Osteocyte (in vitro differentiated cells): Measurements from ENCODE around the gene TMCO4. TPM values are rescaled to one million over a fixed set of nuclear protein-coding genes. Genes with fewer than 3 reads are reported as not detected.

Experiments
- DNase-seq: peaks from one replicate; pipeline ENCODE4 v3.0.0; 2021; ENCODE audit warnings: mixed read lengths; ENCODE audit not compliant: unreplicated experiment; ENCODE audit errors: extremely low spot score
- H3K27ac Mint-ChIP-seq: one replicate; pipeline ENCODE4 v1.8.0; 2021; ENCODE audit warnings: mild to moderate bottlenecking, mixed read lengths; ENCODE audit not compliant: unreplicated experiment
- H3K27me3 Mint-ChIP-seq: one replicate; pipeline ENCODE4 v1.8.0; 2021; ENCODE audit warnings: mixed read lengths; ENCODE audit not compliant: unreplicated experiment
- H3K36me3 Mint-ChIP-seq: one replicate; pipeline ENCODE4 v1.8.0; 2021; ENCODE audit warnings: mixed read lengths; ENCODE audit not compliant: unreplicated experiment
- H3K4me1 Mint-ChIP-seq: one replicate; pipeline ENCODE4 v1.8.0; 2021; ENCODE audit warnings: mixed read lengths; ENCODE audit not compliant: unreplicated experiment
- H3K4me3 Mint-ChIP-seq: one replicate; pipeline ENCODE4 v1.8.0; 2021; ENCODE audit warnings: mild to moderate bottlenecking, moderate library complexity, mixed read lengths; ENCODE audit not compliant: unreplicated experiment
- H3K9me3 Mint-ChIP-seq: one replicate; pipeline ENCODE4 v1.8.0; 2021; ENCODE audit warnings: mixed read lengths; ENCODE audit not compliant: unreplicated experiment
- CTCF ChIP-seq: fragments of 200-600 bp; sonication (generic); IDR thresholded peaks from 2 replicates; pipeline ENCODE4 v1.5.0; 2021; ENCODE audit warnings: antibody characterized with exemption, mild to moderate bottlenecking, moderate library complexity
- total RNA-seq: library from RNA; stranded (reverse); gene quantifications from 2 replicates; pipeline ENCODE4 v1.2.1, GENCODE V29; 2021

TMCO4 gene
- total RNA-seq, 1 donor from 2014 or later, result 12.1 TPM

DNA sequence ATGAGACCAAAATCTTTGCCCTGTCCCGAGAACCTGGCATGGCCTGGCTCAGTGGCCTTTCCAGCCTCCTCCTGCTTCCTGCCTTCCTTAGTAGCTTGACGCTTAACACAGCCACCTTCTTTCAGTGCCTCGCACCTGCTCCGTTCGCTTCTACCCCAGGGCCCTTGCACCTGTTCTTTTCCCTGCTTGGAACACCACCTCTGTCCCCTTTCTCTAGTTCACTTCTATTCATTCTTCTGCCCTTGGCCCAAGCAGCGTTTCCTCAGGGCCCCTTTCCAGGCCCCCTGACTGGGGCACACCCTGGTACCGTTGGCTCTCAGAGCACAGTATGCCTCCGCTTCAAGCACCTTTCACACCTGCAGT, 144.0 kb downstream of the TMCO4 start:
- Mint-ChIP-seq H3K9me3 (no peaks in the 10 kb centered on the region), H3K27me3 (no peaks in the 10 kb centered on the region), H3K4me1 (peaks cover 35% of the 10 kb centered on the region), H3K36me3 (peaks cover 19% of the 10 kb centered on the region), H3K4me3 (no peak overlapping the region), H3K27ac (no peak overlapping the region)
- TF ChIP-seq CTCF, result no peak
- DNase-seq, result no peak

- H3K9me3 Mint-ChIP-seq, result no peaks in the 10 kb centered on the region
- H3K4me3 Mint-ChIP-seq, result no peak overlapping the region
- no peak for DNase-seq
- TF ChIP-seq CTCF, result no peak
- H3K36me3 Mint-ChIP-seq, result peaks cover 19% of the 10 kb centered on the region
- no peaks in the 10 kb centered on the region for H3K27me3 Mint-ChIP-seq
- H3K27ac Mint-ChIP-seq, result no peak overlapping the region
- peaks cover 40% of the 10 kb centered on the region for H3K4me1 Mint-ChIP-seq
Observed at GRCh38 chr1:19654886-19655717, 144.6 kb downstream of the TMCO4 start.

DNA sequence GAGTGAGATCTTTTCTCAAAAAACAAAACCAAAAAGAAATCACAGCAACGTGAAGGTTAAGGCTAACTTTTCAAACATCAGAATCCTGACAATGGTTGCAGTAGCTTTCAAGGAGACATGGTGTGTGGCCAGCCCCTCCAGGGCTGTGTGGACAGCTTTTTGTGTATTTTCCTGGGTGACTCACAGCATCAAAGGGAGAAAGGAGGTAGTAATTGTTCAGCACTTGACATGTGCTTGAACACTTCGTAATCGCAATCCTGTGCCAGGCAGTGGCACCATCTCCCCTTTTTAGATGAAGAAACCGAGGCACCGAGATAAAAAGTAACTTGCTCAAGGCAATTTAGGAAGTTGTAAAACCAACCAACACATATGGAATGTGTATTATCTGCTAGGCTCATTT, 145.3 kb downstream of the TMCO4 start:
- no peaks in the 10 kb centered on the region for H3K9me3 Mint-ChIP-seq
- H3K36me3 Mint-ChIP-seq, result peaks cover 20% of the 10 kb centered on the region
- no peak overlapping the region for H3K27ac Mint-ChIP-seq
- H3K4me3 Mint-ChIP-seq, result no peak overlapping the region
- no peak for TF ChIP-seq CTCF
- H3K4me1 Mint-ChIP-seq, result peaks cover 41% of the 10 kb centered on the region
- no peak for DNase-seq
- H3K27me3 Mint-ChIP-seq, result no peaks in the 10 kb centered on the region

DNA sequence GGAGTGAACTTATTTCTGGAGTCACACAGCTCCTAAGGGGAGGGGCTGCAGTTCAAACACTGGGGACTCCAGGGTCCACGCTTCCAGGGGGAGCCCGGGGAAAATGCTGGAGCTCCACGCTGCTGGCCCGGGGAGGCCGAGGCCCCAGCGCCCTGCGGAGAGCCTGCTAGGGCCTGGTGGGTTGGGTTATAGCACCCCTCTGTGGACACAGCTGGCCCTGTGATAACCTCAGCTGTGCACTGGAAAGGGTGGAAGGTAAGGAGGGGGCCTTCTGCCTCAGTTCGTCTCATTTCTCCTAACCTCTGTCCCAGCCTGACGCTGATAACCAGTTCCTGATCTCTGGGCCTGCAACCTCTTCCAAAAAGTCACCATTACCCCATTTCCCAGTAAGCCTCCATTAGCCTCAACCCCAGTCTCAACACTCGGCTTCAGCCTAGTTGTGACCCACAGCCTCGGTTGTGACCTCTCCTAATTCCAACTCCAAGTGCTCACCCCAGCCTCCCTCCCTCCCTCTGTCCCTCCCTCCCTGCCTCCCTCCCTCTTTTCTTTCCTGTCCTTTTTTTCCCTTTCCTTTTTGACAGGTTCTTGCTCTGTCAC, 148.5 kb downstream of the TMCO4 start:
- DNase-seq, result no peak
- Mint-ChIP-seq H3K36me3 (peaks cover 18% of the 10 kb centered on the region), H3K27ac (no peak overlapping the region), H3K4me3 (no peak overlapping the region), H3K27me3 (no peaks in the 10 kb centered on the region), H3K9me3 (no peaks in the 10 kb centered on the region), H3K4me1 (peaks cover 59% of the 10 kb centered on the region)
- TF ChIP-seq CTCF, result peak; percentile 68

GRCh38 chr1:19650416-19651140, 149.1 kb downstream of the TMCO4 start:
- peaks cover 61% of the 10 kb centered on the region for H3K4me1 Mint-ChIP-seq
- no peak for DNase-seq
- no peaks in the 10 kb centered on the region for H3K27me3 Mint-ChIP-seq
- peaks cover 13% of the 10 kb centered on the region for H3K36me3 Mint-ChIP-seq
- H3K4me3 Mint-ChIP-seq, result no peak overlapping the region
- H3K27ac Mint-ChIP-seq, result peak overlapping the region; percentile 52
- no peak for TF ChIP-seq CTCF
- H3K9me3 Mint-ChIP-seq, result no peaks in the 10 kb centered on the region
